Sigmoid colon (tissue), 7 donors: ENCODE measurements around the gene PPP2R5B. TPM values are rescaled to one million over a fixed set of nuclear protein-coding genes. Genes with fewer than 3 reads are reported as not detected.

Experiments used
- DNase-seq: peaks from one replicate; pipeline ENCODE4 v3.0.0-alpha.2; 2019
- H3K27ac ChIP-seq, 4 donors: fragments of 200-600 bp; sonication (generic); one replicate each; pipeline ENCODE4 v1.5.1; 2016 to 2019; ENCODE audit warnings: mild to moderate bottlenecking in 1 of 4
- H3K27me3 ChIP-seq, 3 donors: fragments of 200-600 bp; sonication (generic); one replicate each; pipeline ENCODE4 v1.5.1; 2019; ENCODE audit warnings: mild to moderate bottlenecking in 1 of 3
- H3K36me3 ChIP-seq, 4 donors: fragments of 200-600 bp; sonication (generic); one replicate each; pipeline ENCODE4 v1.5.1; 2016 to 2019
- H3K4me1 ChIP-seq, 4 donors: fragments of 200-600 bp; sonication (generic); one replicate each; pipeline ENCODE4 v1.5.1; 2017 to 2019
- H3K4me3 ChIP-seq, 4 donors: fragments of 200-600 bp; sonication (generic); one replicate each; pipeline ENCODE4 v1.5.1; 2017 to 2019; ENCODE audit warnings: mild to moderate bottlenecking in 2 of 4, moderate library complexity in 1 of 4
- H3K9me3 ChIP-seq, 4 donors: fragments of 200-600 bp in 3 of 4; sonication (generic) in 3 of 4; one replicate each; pipeline versions ENCODE4 v1.5.1 to v1.6.1; 2013 to 2019
- CTCF ChIP-seq, 4 experiments: fragments of 450-650 bp in 3 of 4; fragments of 200-600 bp in 1 of 4; IDR thresholded peaks; one replicate each; pipeline ENCODE4 v1.5.1; 2016 to 2019; ENCODE audit warnings: antibody characterized with exemption in 4 of 4, mild to moderate bottlenecking in 3 of 4, moderate library complexity in 2 of 4
- EP300 ChIP-seq, 4 donors: sonication (generic); formaldehyde crosslinking; IDR thresholded peaks; one replicate each; pipeline ENCODE4 v1.6.1; 2017; ENCODE audit warnings: antibody characterized with exemption in 4 of 4
- POLR2A ChIP-seq, 2 donors: fragments of 450-650 bp; IDR thresholded peaks; one replicate each; pipeline ENCODE4 v1.6.1; 2016; ENCODE audit warnings: antibody characterized with exemption in 2 of 2, mild to moderate bottlenecking in 2 of 2, moderate library complexity in 2 of 2
- POLR2AphosphoS5 ChIP-seq, 4 donors: sonication (generic); formaldehyde crosslinking; IDR thresholded peaks; one replicate each; pipeline ENCODE4 v1.6.1; 2017; ENCODE audit warnings: antibody characterized with exemption in 4 of 4
- WGBS, 2 donors: extraction: QIAGEN DNeasy Blood & Tissue Kit; methylation state at CpG; one replicate each; pipeline ENCODE4 v1.1.7; 2013; 5-methylcytosine and 5-hydroxymethylcytosine counted together
- intact Hi-C: fragments of 100-400 bp; cut with DNase I; formaldehyde crosslinking; loops from one replicate; pipeline ENCODE4 v1.15.1; 2023
- polyA plus RNA-seq, 3 donors: library from polyadenylated mRNA; stranded (reverse); fragments of 200-250 nt; gene quantifications; one replicate each; pipeline ENCODE4 v1.2.3, GENCODE V29; 2013
- total RNA-seq, 4 donors: library from RNA; depleted of rRNA; stranded (reverse); fragments of >200 nt; gene quantifications; one replicate each; pipeline ENCODE4 v1.1.0, GENCODE V29; 2016
- donor health status: healthy with polysubstance abuse.
- donor health status: Bipolar disorder and iron deficiency.
- donor health status: healthy.

The PPP2R5B gene
- total RNA-seq (10 to 100 TPM; 17.8 to 27.3 (median 21.3) TPM), polyA plus RNA-seq (10 to 100 TPM; 15.6 to 23.4 (median 18.1) TPM)

DNA sequence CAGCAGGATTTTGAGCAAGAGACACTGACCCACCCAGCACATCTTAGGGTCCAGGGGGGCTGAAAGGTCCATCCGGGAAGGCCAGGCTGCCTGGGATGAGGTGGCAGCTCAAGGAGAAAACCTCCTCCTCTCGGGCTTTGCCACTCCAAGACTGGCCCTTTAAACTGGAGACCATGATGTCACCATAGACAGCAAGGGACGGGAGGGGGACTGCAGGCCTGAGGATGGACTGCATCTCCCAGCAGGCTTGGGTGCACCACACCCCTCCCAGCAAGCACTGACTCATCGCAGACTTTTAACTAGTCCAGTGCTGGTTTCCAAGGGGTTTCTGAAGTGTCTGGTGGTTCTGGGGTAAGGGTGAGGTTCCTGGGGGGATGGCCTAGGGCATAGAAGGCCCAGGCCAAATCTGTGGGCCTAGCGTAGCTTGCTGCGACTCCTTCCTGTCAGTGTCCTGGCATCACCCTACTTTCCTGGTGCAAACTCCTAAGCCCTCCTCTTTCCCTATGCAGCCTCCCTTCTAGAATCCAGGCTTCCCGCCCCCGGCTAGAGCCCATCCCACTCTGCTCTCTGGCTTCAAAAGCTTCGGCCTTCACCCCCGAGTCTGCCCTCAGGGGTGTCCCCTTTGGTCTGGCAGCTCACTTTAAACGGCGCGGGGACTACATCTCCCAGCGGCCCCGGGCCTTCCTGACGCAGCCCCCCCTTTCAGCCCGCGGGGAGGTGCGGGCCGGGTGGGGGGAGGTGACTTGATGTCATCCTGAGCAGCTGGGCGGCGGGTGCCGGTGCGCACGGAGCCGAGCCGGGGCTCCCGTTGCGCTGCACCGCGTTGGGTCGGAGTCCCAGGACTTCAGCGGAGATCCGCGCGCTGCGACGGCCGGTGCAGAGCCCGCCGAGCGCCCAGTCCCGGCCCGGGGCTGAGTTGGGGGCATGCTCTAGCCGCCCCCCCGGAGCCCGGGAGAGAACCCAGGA is at the start of gene PPP2R5B:
Gene PPP2R5B (plus strand): TSS at position 746 of the 966 bp plus-strand sequence. CDS start 1,046 bp downstream, outside the sequence.
- TF ChIP-seq EP300 (IDR thresholded peaks at IDR 0.05) (peak in 1 of 4 donors; percentile 49), POLR2AphosphoS5 (IDR thresholded peaks at IDR 0.05) (peak; percentile 90 to 95 (median 93)), CTCF (IDR thresholded peaks at IDR 0.05) (no peak), POLR2A (IDR thresholded peaks at IDR 0.05) (peak; percentile 67 to 81)
- peak; percentile 98 for DNase-seq
- H3K36me3 ChIP-seq, result peaks cover 0 to 23% (median 18%) of the 10 kb centered on the region in 4 donors
- H3K4me3 ChIP-seq, result peak within 1 kb of the TSS; percentile 64 to 93 (median 84)
- WGBS, 2 donors, result 0 to 2% methylated on average over 47 of the region's 47 CpGs
- intact Hi-C loops, result loop anchor here (1.0 to 2.0 kb wide), 4 partner anchors 73 to 193 kb away; partner anchors contain the start of genes ARL2, BATF2, SNX15 and ZNHIT2
- no peaks in the 10 kb centered on the region for H3K27me3 ChIP-seq
- peaks cover 0 to 23% (median 22%) of the 10 kb centered on the region in 4 donors for H3K4me1 ChIP-seq
- peak within 1 kb of the TSS; percentile 89 to 97 (median 94) for H3K27ac ChIP-seq
- no peaks in the 10 kb centered on the region for H3K9me3 ChIP-seq

DNA sequence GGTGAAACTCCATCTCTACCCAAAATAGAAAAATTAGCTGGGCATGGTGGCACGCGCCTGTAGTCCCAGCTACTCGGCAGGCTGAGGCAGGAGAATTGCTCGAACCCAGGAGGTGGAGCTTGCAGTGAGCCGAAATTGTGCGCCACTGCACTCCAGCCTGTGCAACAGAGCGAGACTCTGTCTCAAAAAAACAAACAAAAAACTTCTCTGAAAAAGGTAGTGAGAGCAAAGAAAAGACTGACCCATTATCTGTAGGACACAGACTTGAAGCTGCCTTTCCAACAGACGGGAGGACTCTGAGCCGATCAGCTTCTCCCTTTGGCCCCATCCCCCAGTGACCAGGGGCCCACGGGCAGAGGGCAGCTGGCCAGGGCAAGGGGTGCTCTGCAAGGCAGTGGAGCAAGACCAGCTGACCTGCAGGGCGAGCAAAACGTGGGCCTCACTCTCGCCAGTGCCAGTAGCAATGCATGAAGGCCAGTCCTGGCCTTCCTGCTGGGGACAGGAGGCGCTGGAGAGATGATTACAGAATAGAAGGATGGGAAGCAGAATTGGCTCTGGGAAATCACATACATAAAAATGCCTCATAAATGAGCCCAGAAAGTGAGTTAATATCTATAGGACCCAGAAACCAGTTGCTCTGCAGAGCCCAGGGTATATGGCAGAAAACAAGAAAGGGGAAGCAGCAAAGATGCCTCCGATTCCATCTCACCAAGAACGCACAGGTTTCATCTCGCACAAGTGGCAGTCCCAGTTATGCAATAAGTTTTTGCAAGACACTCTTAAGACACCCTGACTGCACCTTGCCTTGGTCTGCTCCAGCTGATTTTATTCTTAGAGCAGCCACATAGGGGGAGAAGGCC is 48.9 kb upstream of the PPP2R5B start:
- Histone ChIP-seq H3K9me3 (no peaks in the 10 kb centered on the region), H3K4me3 (peak overlapping the region in 3 of 4 donors; percentile 61 to 89 (median 68)), H3K27ac (peak overlapping the region; percentile 84 to 97 (median 94)), H3K4me1 (peaks cover 0 to 79% (median 75%) of the 10 kb centered on the region in 4 donors), H3K36me3 (peaks cover 5 to 22% (median 15%) of the 10 kb centered on the region in 4 donors), H3K27me3 (no peaks in the 10 kb centered on the region)
- DNase-seq, result no peak
- 67 to 84% methylated on average over 17 of the region's 17 CpGs for WGBS, 2 donors
- TF ChIP-seq POLR2A (IDR thresholded peaks at IDR 0.05), result no peak
- TF ChIP-seq CTCF (IDR thresholded peaks at IDR 0.05), result no peak
- peak in 2 of 4 donors; percentile 15 to 16 for TF ChIP-seq POLR2AphosphoS5 (IDR thresholded peaks at IDR 0.05)
- intact Hi-C loops, result no loop called here

- Histone ChIP-seq H3K27me3 (no peaks in the 10 kb centered on the region), H3K9me3 (no peaks in the 10 kb centered on the region), H3K27ac (peak overlapping the region; percentile 84 to 97 (median 94)), H3K4me1 (peaks cover 0 to 72% (median 68%) of the 10 kb centered on the region in 4 donors), H3K4me3 (peak overlapping the region; percentile 61 to 89 (median 72)), H3K36me3 (peaks cover 5 to 22% (median 15%) of the 10 kb centered on the region in 4 donors)
- 42 to 51% methylated on average over 11 of the region's 11 CpGs for WGBS, 2 donors
- intact Hi-C loops, result no loop called here
- DNase-seq, result no peak
- TF ChIP-seq EP300 (IDR thresholded peaks at IDR 0.05), result no peak
Measured at GRCh38 chr11:64876229-64876750, 48.2 kb upstream of the PPP2R5B start.

DNA sequence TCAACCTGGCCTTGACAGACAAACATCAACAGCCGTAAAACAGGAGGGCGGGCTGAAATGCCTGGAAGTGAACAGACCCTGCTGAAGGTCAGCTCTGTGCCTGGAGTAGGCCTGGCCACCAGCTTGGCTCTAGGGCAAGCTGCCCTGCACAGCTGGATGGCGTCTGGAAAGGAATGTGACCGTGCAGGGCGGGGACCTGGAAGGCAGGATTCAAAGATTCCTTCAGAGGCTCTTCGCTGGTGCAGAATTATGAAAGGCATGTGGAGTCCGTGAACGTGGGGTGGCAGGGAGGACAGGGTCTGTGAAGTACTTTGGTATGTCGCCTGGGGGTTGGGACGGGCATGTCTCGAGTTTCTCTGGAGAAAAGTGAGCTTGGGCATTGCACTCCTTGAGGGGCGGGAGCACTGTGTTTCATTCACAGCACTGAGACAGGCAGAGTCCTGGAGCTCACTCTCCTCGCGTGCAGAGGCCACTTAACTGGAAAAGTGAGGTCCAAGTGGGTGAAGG is 47.6 kb upstream of the PPP2R5B start:
- Histone ChIP-seq H3K4me1 (peaks cover 0 to 66% (median 62%) of the 10 kb centered on the region in 4 donors), H3K27me3 (no peaks in the 10 kb centered on the region), H3K9me3 (no peaks in the 10 kb centered on the region), H3K4me3 (peak overlapping the region; percentile 61 to 89 (median 72)), H3K27ac (peak overlapping the region; percentile 84 to 97 (median 94)), H3K36me3 (peaks cover 5 to 17% (median 13%) of the 10 kb centered on the region in 4 donors)
- DNase-seq, result no peak
- TF ChIP-seq POLR2A (IDR thresholded peaks at IDR 0.05) (no peak), POLR2AphosphoS5 (IDR thresholded peaks at IDR 0.05) (peak in 1 of 4 donors; percentile 9), EP300 (IDR thresholded peaks at IDR 0.05) (no peak), CTCF (IDR thresholded peaks at IDR 0.05) (no peak)
- 5 to 25% methylated on average over 14 of the region's 14 CpGs for WGBS, 2 donors
- intact Hi-C loops, result no loop called here
